Cardiac muscle cell (in vitro differentiated cells and primary cell): ENCODE data around the gene CLEC20A. TPM values are rescaled to one million over a fixed set of nuclear protein-coding genes. Genes with fewer than 3 reads are reported as not detected.

Experiments
- DNase-seq, 2 donors: peaks; one replicate each; pipeline versions ENCODE4 v3.0.0 to v3.0.0-alpha.2; 2010 to 2017; ENCODE audit warnings: low read depth in 1 of 2, low spot score in 1 of 2
- H3K27ac ChIP-seq: fragments of 200-600 bp; sonication (generic); 2 replicates; pipeline ENCODE4 v1.5.1; 2016
- H3K27me3 ChIP-seq: fragments of 200-600 bp; sonication (generic); 2 replicates; pipeline ENCODE4 v1.6.0; 2016; ENCODE audit warnings: control low read depth
- H3K36me3 ChIP-seq: fragments of 200-600 bp; sonication (generic); 2 replicates; pipeline ENCODE4 v1.5.1; 2016; ENCODE audit warnings: control low read depth
- H3K4me1 ChIP-seq: fragments of 200-600 bp; sonication (generic); 2 replicates; pipeline ENCODE4 v1.8.1; 2017; ENCODE audit warnings: low read depth, mild to moderate bottlenecking, mixed run types
- H3K4me3 ChIP-seq: fragments of 200-600 bp; sonication (generic); 2 replicates; pipeline ENCODE4 v1.5.1; 2016; ENCODE audit warnings: mild to moderate bottlenecking
- H3K9me3 ChIP-seq: fragments of 200-600 bp; sonication (generic); 2 replicates; pipeline ENCODE4 v1.5.1; 2017; ENCODE audit warnings: low read depth, mild to moderate bottlenecking, control low read depth
- CTCF ChIP-seq: IDR thresholded peaks from 2 replicates; pipeline ENCODE4 v1.5.1; 2012; ENCODE audit warnings: low read depth, mild to moderate bottlenecking, low read length
- polyA plus RNA-seq: library from polyadenylated mRNA; unstranded; fragments of >200 nt; fragmentation: Nextera tagmentation; extraction: Ambion mirVana; gene quantifications from 2 replicates; pipeline ENCODE4 v1.2.1, GENCODE V29; 2016
- total RNA-seq: library from RNA; depleted of rRNA; stranded (reverse); fragments of >200 nt; gene quantifications from 2 replicates; pipeline ENCODE4 v1.2.3, GENCODE V29; 2016

CLEC20A gene
- total and polyA plus RNA-seq, 2 experiments from 2014 or later, result not detected

GRCh38 chr1:178492341-178492740, 4.4 kb downstream of the CLEC20A start:
- no peak for DNase-seq
- Histone ChIP-seq H3K36me3 (no peaks in the 10 kb centered on the region), H3K27ac (no peak overlapping the region), H3K27me3 (no peaks in the 10 kb centered on the region), H3K4me1 (no peaks in the 10 kb centered on the region), H3K9me3 (no peaks in the 10 kb centered on the region), H3K4me3 (no peak overlapping the region)
- no peak for TF ChIP-seq CTCF

- H3K36me3 ChIP-seq, result no peaks in the 10 kb centered on the region
- H3K9me3 ChIP-seq, result no peaks in the 10 kb centered on the region
- DNase-seq, result no peak
- H3K4me3 ChIP-seq, result no peak overlapping the region
- H3K27me3 ChIP-seq, result no peaks in the 10 kb centered on the region
- H3K4me1 ChIP-seq, result no peaks in the 10 kb centered on the region
- no peak overlapping the region for H3K27ac ChIP-seq
- TF ChIP-seq CTCF, result no peak
Measured at GRCh38 chr1:178491721-178492120, 5.0 kb downstream of the CLEC20A start.

GRCh38 chr1:178490967-178491366, 5.8 kb downstream of the CLEC20A start:
- Histone ChIP-seq H3K27me3 (no peaks in the 10 kb centered on the region), H3K4me3 (no peak overlapping the region), H3K36me3 (no peaks in the 10 kb centered on the region), H3K9me3 (no peaks in the 10 kb centered on the region), H3K27ac (no peak overlapping the region), H3K4me1 (no peaks in the 10 kb centered on the region)
- no peak for DNase-seq
- no peak for TF ChIP-seq CTCF

GRCh38 chr1:178490136-178490535, 6.6 kb downstream of the CLEC20A start:
- DNase-seq, result no peak
- H3K36me3 ChIP-seq, result no peaks in the 10 kb centered on the region
- no peaks in the 10 kb centered on the region for H3K4me1 ChIP-seq
- H3K9me3 ChIP-seq, result no peaks in the 10 kb centered on the region
- no peak overlapping the region for H3K4me3 ChIP-seq
- H3K27me3 ChIP-seq, result no peaks in the 10 kb centered on the region
- no peak for TF ChIP-seq CTCF
- no peak overlapping the region for H3K27ac ChIP-seq

- H3K4me1 ChIP-seq, result no peaks in the 10 kb centered on the region
- H3K9me3 ChIP-seq, result no peaks in the 10 kb centered on the region
- H3K27me3 ChIP-seq, result no peaks in the 10 kb centered on the region
- no peak overlapping the region for H3K4me3 ChIP-seq
- H3K36me3 ChIP-seq, result no peaks in the 10 kb centered on the region
- no peak for TF ChIP-seq CTCF
- H3K27ac ChIP-seq, result no peak overlapping the region
- DNase-seq, result no peak
Measured at GRCh38 chr1:178489399-178489798, 7.4 kb downstream of the CLEC20A start.

- Histone ChIP-seq H3K4me1 (no peaks in the 10 kb centered on the region), H3K27ac (no peak overlapping the region), H3K36me3 (no peaks in the 10 kb centered on the region), H3K27me3 (no peaks in the 10 kb centered on the region), H3K9me3 (no peaks in the 10 kb centered on the region), H3K4me3 (no peak overlapping the region)
- no peak for TF ChIP-seq CTCF
- no peak for DNase-seq
Measured at GRCh38 chr1:178488393-178488792, 8.4 kb downstream of the CLEC20A start.
